ENCODE measurements around the gene LDLRAD3.
A peak's percentile ranks its signal among the peaks of the same experiment; 100 is the strongest.

LDLRAD3 gene

DNA sequence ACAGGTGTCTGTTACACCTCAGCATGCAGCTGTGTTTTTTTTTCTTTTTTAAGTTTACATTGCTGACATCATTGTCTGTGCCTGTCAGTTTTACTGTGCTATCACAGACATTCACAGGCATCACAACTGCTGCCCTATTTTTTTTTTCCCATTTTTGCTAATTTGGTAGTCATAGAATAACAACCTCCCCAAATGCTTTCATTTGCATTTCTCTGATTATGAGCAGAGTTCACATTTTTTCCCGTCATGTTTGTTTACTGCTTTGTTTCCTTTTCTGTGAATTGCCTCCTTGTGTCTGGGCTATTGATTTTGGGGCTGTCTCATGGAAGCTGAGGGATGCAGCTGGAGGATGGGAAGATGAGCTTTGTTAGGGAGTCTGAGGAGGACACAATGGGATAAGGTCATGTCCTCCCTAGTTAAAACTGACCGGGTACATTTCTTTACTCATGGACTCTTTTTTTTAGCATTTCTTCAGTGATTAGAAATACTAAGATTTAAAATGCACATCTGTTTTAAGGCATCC lies 155.1 kb downstream of the LDLRAD3 start:
- no peak overlapping the region for H4K8ac ChIP-seq (ENCODE audit: low read depth, low read length)
- H2BK15ac ChIP-seq (replicated peaks; ENCODE audit: low read depth), result no peak overlapping the region
- H3K79me1 ChIP-seq (ENCODE audit: low read length), result no peaks in the 10 kb centered on the region
- no peak overlapping the region for H3K23ac ChIP-seq (ENCODE audit: low read length)
- no peak overlapping the region for H2BK5ac ChIP-seq (ENCODE audit: low read length)
- no peaks in the 10 kb centered on the region for H3K79me2 ChIP-seq (ENCODE audit: control insufficient read depth, insufficient read depth, low read length)
- H2BK120ac ChIP-seq (ENCODE audit: low read depth, low read length), result no peak overlapping the region
- H2AK5ac ChIP-seq (ENCODE audit: low read length), result no peak overlapping the region
- no peak overlapping the region for H3K27ac ChIP-seq (ENCODE audit: low read depth, low read length)
- no peak overlapping the region for H4K5ac ChIP-seq (ENCODE audit: low read length)
- no peak overlapping the region for H3K4me2 ChIP-seq (ENCODE audit: low read length)
- no peaks in the 10 kb centered on the region for H3K27me3 ChIP-seq (ENCODE audit: insufficient read depth, low read length, poor library complexity)
- H3K56ac ChIP-seq (ENCODE audit: low read length), result no peak overlapping the region
- no peaks in the 10 kb centered on the region for H3K36me3 ChIP-seq (ENCODE audit: control insufficient read depth, insufficient read depth, low read length)
- no peak overlapping the region for H3K9ac ChIP-seq (ENCODE audit: low read length)
- peaks cover 13% of the 10 kb centered on the region for H3K4me1 ChIP-seq (ENCODE audit: control insufficient read depth, low read depth, low read length)
- no peak overlapping the region for H3K18ac ChIP-seq (ENCODE audit: low read length)
- DNase-seq, result no peak
- no CpG with 5 or more reads among the region's 2 CpGs for WGBS (ENCODE audit: extremely low coverage, insufficient coverage, low lambda C conversion rate)
- no peak overlapping the region for H3K4me3 ChIP-seq (ENCODE audit: low read length)
- H3K4ac ChIP-seq (ENCODE audit: low read depth, low read length), result no peak overlapping the region

DNA sequence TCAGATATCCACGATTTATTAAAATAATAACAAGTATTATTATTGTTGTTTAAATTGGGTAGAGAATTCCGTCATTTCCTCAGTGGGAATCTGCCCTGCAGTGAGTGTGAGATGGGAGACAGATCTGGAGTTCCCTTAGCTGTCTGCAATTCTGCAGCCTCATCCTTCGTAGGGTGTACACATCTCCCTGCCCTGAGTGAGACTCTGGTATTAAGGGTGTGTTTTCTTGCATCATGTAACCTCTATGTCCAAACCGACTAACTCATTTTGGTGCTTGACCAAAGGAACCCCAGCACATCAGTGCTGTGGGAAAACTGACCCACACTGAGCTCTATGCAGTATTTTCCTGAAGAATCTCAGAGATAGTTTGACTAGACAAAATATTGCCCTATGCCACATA lies 157.6 kb downstream of the LDLRAD3 start:
- Histone ChIP-seq H3K4ac (ENCODE audit: low read depth, low read length) (no peak overlapping the region), H3K4me2 (ENCODE audit: low read length) (no peak overlapping the region), H3K23ac (ENCODE audit: low read length) (no peak overlapping the region), H2BK15ac (replicated peaks; ENCODE audit: low read depth) (no peak overlapping the region), H2AK5ac (ENCODE audit: low read length) (no peak overlapping the region), H3K18ac (ENCODE audit: low read length) (no peak overlapping the region), H2BK120ac (ENCODE audit: low read depth, low read length) (no peak overlapping the region), H4K8ac (ENCODE audit: low read depth, low read length) (no peak overlapping the region), H3K27ac (ENCODE audit: low read depth, low read length) (no peak overlapping the region), H3K56ac (ENCODE audit: low read length) (no peak overlapping the region), H3K9ac (ENCODE audit: low read length) (no peak overlapping the region), H3K79me1 (ENCODE audit: low read length) (peaks cover under 1% of the 10 kb centered on the region), H3K4me1 (ENCODE audit: control insufficient read depth, low read depth, low read length) (peaks cover 30% of the 10 kb centered on the region), H3K36me3 (ENCODE audit: control insufficient read depth, insufficient read depth, low read length) (no peaks in the 10 kb centered on the region), H3K79me2 (ENCODE audit: control insufficient read depth, insufficient read depth, low read length) (no peaks in the 10 kb centered on the region), H4K5ac (ENCODE audit: low read length) (no peak overlapping the region), H3K4me3 (ENCODE audit: low read length) (no peak overlapping the region), H2BK5ac (ENCODE audit: low read length) (no peak overlapping the region), H3K27me3 (ENCODE audit: insufficient read depth, low read length, poor library complexity) (no peaks in the 10 kb centered on the region)
- no peak for DNase-seq
- WGBS (ENCODE audit: extremely low coverage, insufficient coverage, low lambda C conversion rate), result no CpG with 5 or more reads among the region's 4 CpGs

DNA sequence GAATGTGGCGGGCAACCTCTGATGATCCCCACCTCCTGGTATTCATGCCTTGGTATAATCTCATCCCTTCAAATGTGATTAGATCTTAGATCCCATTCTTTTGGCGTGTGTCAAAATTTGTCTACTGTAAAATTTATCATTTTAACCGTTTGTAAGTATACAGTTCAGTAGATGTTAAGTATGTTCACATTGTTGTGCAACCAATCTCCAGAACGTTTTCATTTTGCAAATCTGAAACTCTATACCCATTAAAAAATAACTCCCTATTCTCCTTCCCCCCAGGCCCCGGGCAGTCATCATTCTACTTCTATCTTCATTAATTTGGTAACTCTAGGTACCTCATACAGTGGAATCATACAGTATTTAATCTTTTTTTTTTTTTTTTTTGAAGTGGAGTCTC lies 159.0 kb downstream of the LDLRAD3 start:
- Histone ChIP-seq H4K5ac (ENCODE audit: low read length) (no peak overlapping the region), H3K4me2 (ENCODE audit: low read length) (no peak overlapping the region), H3K27ac (ENCODE audit: low read depth, low read length) (no peak overlapping the region), H3K9ac (ENCODE audit: low read length) (no peak overlapping the region), H3K18ac (ENCODE audit: low read length) (peak overlapping the region; percentile 24), H2AK5ac (ENCODE audit: low read length) (no peak overlapping the region), H2BK5ac (ENCODE audit: low read length) (no peak overlapping the region), H3K56ac (ENCODE audit: low read length) (no peak overlapping the region), H2BK120ac (ENCODE audit: low read depth, low read length) (peak overlapping the region; percentile 19), H3K79me1 (ENCODE audit: low read length) (peaks cover 6% of the 10 kb centered on the region), H2BK15ac (replicated peaks; ENCODE audit: low read depth) (no peak overlapping the region), H3K79me2 (ENCODE audit: control insufficient read depth, insufficient read depth, low read length) (no peaks in the 10 kb centered on the region), H3K23ac (ENCODE audit: low read length) (no peak overlapping the region), H3K27me3 (ENCODE audit: insufficient read depth, low read length, poor library complexity) (no peaks in the 10 kb centered on the region), H3K4ac (ENCODE audit: low read depth, low read length) (no peak overlapping the region), H3K4me3 (ENCODE audit: low read length) (no peak overlapping the region), H3K4me1 (ENCODE audit: control insufficient read depth, low read depth, low read length) (peaks cover 24% of the 10 kb centered on the region), H3K36me3 (ENCODE audit: control insufficient read depth, insufficient read depth, low read length) (no peaks in the 10 kb centered on the region), H4K8ac (ENCODE audit: low read depth, low read length) (no peak overlapping the region)
- no CpG with 5 or more reads among the region's 5 CpGs for WGBS (ENCODE audit: extremely low coverage, insufficient coverage, low lambda C conversion rate)
- no peak for DNase-seq

DNA sequence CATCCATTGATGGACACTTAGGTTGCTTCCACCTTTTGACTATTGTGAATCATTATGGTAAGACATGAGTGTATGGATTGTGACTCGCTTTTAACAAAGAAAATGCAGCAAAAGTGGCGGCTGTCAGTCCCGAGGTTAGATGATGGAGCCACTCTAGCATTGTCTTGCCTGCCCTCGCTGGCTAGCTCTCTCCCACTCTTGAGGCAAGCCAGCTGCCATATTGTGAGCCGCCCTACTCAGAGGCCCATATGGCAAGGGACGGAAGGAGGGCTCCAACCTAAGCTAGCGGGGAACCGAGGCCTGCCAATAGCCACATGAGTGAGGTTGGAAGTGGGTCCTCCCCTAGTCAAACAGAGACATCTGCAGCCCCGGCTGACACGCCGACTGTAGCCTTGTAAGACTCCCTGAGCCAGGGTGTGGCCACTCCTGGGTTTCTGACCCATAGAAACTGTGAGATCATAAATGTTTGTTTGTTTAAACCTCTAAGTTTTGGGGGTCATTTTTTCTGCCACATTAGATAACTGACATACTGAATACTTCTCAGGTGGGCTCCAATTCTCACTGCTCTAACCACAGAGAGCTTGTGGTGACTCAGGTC lies 160.2 kb downstream of the LDLRAD3 start:
- peak overlapping the region; percentile 81 for H2BK5ac ChIP-seq (ENCODE audit: low read length)
- no peak overlapping the region for H4K5ac ChIP-seq (ENCODE audit: low read length)
- H3K23ac ChIP-seq (ENCODE audit: low read length), result peak overlapping the region; percentile 11
- peak overlapping the region; percentile 83 for H3K27ac ChIP-seq (ENCODE audit: low read depth, low read length)
- no peak overlapping the region for H4K8ac ChIP-seq (ENCODE audit: low read depth, low read length)
- no CpG with 5 or more reads among the region's 11 CpGs for WGBS (ENCODE audit: extremely low coverage, insufficient coverage, low lambda C conversion rate)
- H3K79me1 ChIP-seq (ENCODE audit: low read length), result peaks cover 6% of the 10 kb centered on the region
- H3K9ac ChIP-seq (ENCODE audit: low read length), result peak overlapping the region; percentile 3
- peak overlapping the region; percentile 84 for H3K4ac ChIP-seq (ENCODE audit: low read depth, low read length)
- peaks cover 24% of the 10 kb centered on the region for H3K4me1 ChIP-seq (ENCODE audit: control insufficient read depth, low read depth, low read length)
- no peaks in the 10 kb centered on the region for H3K79me2 ChIP-seq (ENCODE audit: control insufficient read depth, insufficient read depth, low read length)
- H2BK15ac ChIP-seq (replicated peaks; ENCODE audit: low read depth), result peak overlapping the region; percentile 10
- no peaks in the 10 kb centered on the region for H3K36me3 ChIP-seq (ENCODE audit: control insufficient read depth, insufficient read depth, low read length)
- peak overlapping the region; percentile 54 for H3K18ac ChIP-seq (ENCODE audit: low read length)
- no peaks in the 10 kb centered on the region for H3K27me3 ChIP-seq (ENCODE audit: insufficient read depth, low read length, poor library complexity)
- no peak overlapping the region for H3K4me2 ChIP-seq (ENCODE audit: low read length)
- peak overlapping the region; percentile 96 for H2AK5ac ChIP-seq (ENCODE audit: low read length)
- no peak for DNase-seq
- peak overlapping the region; percentile 49 for H2BK120ac ChIP-seq (ENCODE audit: low read depth, low read length)
- peak overlapping the region; percentile 66 for H3K56ac ChIP-seq (ENCODE audit: low read length)
- H3K4me3 ChIP-seq (ENCODE audit: low read length), result no peak overlapping the region

DNA sequence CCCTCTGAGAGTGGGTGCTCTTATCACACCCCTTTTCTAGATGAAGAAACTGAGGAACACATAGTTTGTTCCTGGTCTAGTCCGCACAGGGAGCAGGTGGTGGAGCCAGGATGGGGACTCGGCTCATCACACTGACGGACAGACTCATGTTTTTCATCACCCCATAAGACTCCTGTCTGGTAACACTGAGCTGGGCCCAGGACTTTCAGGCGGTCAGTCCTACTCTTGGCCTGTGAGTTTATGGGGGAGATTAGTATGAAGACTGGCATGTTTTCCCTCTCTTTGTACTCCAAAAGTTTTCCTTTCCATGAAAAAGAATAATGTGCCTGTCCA lies 160.8 kb downstream of the LDLRAD3 start:
- H3K27ac ChIP-seq (ENCODE audit: low read depth, low read length), result peak overlapping the region; percentile 83
- no peaks in the 10 kb centered on the region for H3K36me3 ChIP-seq (ENCODE audit: control insufficient read depth, insufficient read depth, low read length)
- H2BK15ac ChIP-seq (replicated peaks; ENCODE audit: low read depth), result no peak overlapping the region
- no peaks in the 10 kb centered on the region for H3K79me2 ChIP-seq (ENCODE audit: control insufficient read depth, insufficient read depth, low read length)
- H3K4me2 ChIP-seq (ENCODE audit: low read length), result no peak overlapping the region
- H4K8ac ChIP-seq (ENCODE audit: low read depth, low read length), result no peak overlapping the region
- H3K4me3 ChIP-seq (ENCODE audit: low read length), result no peak overlapping the region
- peak overlapping the region; percentile 49 for H2BK120ac ChIP-seq (ENCODE audit: low read depth, low read length)
- no peak for DNase-seq
- no peak overlapping the region for H4K5ac ChIP-seq (ENCODE audit: low read length)
- peak overlapping the region; percentile 66 for H3K56ac ChIP-seq (ENCODE audit: low read length)
- no CpG with 5 or more reads among the region's 4 CpGs for WGBS (ENCODE audit: extremely low coverage, insufficient coverage, low lambda C conversion rate)
- H3K79me1 ChIP-seq (ENCODE audit: low read length), result peaks cover 6% of the 10 kb centered on the region
- H3K4ac ChIP-seq (ENCODE audit: low read depth, low read length), result peak overlapping the region; percentile 39
- peak overlapping the region; percentile 3 for H3K9ac ChIP-seq (ENCODE audit: low read length)
- no peaks in the 10 kb centered on the region for H3K27me3 ChIP-seq (ENCODE audit: insufficient read depth, low read length, poor library complexity)
- H3K23ac ChIP-seq (ENCODE audit: low read length), result peak overlapping the region; percentile 11
- peak overlapping the region; percentile 79 for H2BK5ac ChIP-seq (ENCODE audit: low read length)
- peak overlapping the region; percentile 96 for H2AK5ac ChIP-seq (ENCODE audit: low read length)
- peak overlapping the region; percentile 54 for H3K18ac ChIP-seq (ENCODE audit: low read length)
- H3K4me1 ChIP-seq (ENCODE audit: control insufficient read depth, low read depth, low read length), result peaks cover 27% of the 10 kb centered on the region
